ENCODE data around the gene PCDH9.

DNA sequence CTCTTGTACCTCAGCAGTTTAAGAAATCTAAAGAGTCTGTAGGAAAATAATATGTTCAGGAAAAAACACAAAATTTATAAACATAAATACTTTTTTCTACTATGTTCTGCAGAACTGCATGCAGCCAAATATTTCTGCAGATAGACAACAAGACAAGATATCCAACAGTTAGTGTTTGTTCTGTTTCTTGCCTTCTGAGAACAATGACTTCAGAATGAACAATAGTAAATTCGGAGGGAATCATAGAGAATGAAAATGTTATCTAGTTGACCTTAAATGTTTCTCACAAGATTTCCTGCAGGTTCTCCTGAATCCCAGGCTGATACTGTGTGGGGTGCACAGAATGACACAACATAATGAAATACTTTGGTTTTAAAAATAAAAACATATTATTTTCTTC is 180.4 kb downstream of the PCDH9 start:
- TF ChIP-seq CTCF (IDR thresholded peaks at IDR 0.05; ENCODE audit: low read depth, low read length) = no peak
- TF ChIP-seq POLR2A (IDR thresholded peaks at IDR 0.05; ENCODE audit: extremely low read depth, insufficient read length) = no peak
- TF ChIP-seq, protein P1, sequence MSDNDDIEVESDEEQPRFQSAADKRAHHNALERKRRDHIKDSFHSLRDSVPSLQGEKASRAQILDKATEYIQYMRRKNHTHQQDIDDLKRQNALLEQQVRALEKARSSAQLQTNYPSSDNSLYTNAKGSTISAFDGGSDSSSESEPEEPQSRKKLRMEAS (IDR thresholded peaks at IDR 0.05; ENCODE audit: low read depth, low read length) = no peak
- TF ChIP-seq MYC (IDR thresholded peaks at IDR 0.05; ENCODE audit: low read depth, low read length) = no peak
